ENCODE data around the gene MYOG.

MYOG gene

GRCh38 chr1:203056516-203056915, 29.3 kb downstream of the MYOG start:
- H3K36me3 ChIP-seq (ENCODE audit: control insufficient read depth, insufficient read depth, low read length): no peaks in the 10 kb centered on the region
- no peak overlapping the region for H3K4me2 ChIP-seq (ENCODE audit: low read length)

GRCh38 chr1:203056012-203056411, 29.8 kb downstream of the MYOG start:
- Histone ChIP-seq H3K4me2 (ENCODE audit: low read length) (no peak overlapping the region), H3K18ac (ENCODE audit: low read length) (no peak overlapping the region), H3K79me2 (ENCODE audit: control insufficient read depth, insufficient read depth, low read length) (no peaks in the 10 kb centered on the region), H3K9ac (ENCODE audit: low read length) (no peak overlapping the region), H2BK15ac (replicated peaks; ENCODE audit: low read depth) (no peak overlapping the region), H2AK5ac (ENCODE audit: low read length) (no peak overlapping the region), H3K79me1 (ENCODE audit: low read length) (no peaks in the 10 kb centered on the region), H2BK5ac (ENCODE audit: low read length) (no peak overlapping the region), H3K23ac (ENCODE audit: low read length) (no peak overlapping the region), H3K4me1 (ENCODE audit: control insufficient read depth, low read depth, low read length) (no peaks in the 10 kb centered on the region), H3K36me3 (ENCODE audit: control insufficient read depth, insufficient read depth, low read length) (no peaks in the 10 kb centered on the region), H4K5ac (ENCODE audit: low read length) (no peak overlapping the region), H2BK120ac (ENCODE audit: low read depth, low read length) (no peak overlapping the region), H3K56ac (ENCODE audit: low read length) (no peak overlapping the region), H3K4me3 (ENCODE audit: low read length) (no peak overlapping the region), H3K27ac (ENCODE audit: low read depth, low read length) (no peak overlapping the region), H4K8ac (ENCODE audit: low read depth, low read length) (no peak overlapping the region), H3K27me3 (ENCODE audit: insufficient read depth, low read length, poor library complexity) (no peaks in the 10 kb centered on the region), H3K4ac (ENCODE audit: low read depth, low read length) (no peak overlapping the region)
- WGBS (ENCODE audit: extremely low coverage, insufficient coverage, low lambda C conversion rate): no CpG with 5 or more reads among the region's 7 CpGs
- DNase-seq: no peak

More at GRCh38 chr1:203056516-203056915, 29.3 kb downstream of the MYOG start:
- H3K9ac ChIP-seq (ENCODE audit: low read length): no peak overlapping the region
- no peak overlapping the region for H3K4me3 ChIP-seq (ENCODE audit: low read length)
- H3K4me1 ChIP-seq (ENCODE audit: control insufficient read depth, low read depth, low read length): no peaks in the 10 kb centered on the region
- H3K4ac ChIP-seq (ENCODE audit: low read depth, low read length): no peak overlapping the region
- no peak overlapping the region for H3K27ac ChIP-seq (ENCODE audit: low read depth, low read length)
- H2BK120ac ChIP-seq (ENCODE audit: low read depth, low read length): no peak overlapping the region
- no peaks in the 10 kb centered on the region for H3K79me1 ChIP-seq (ENCODE audit: low read length)
- H2BK15ac ChIP-seq (replicated peaks; ENCODE audit: low read depth): no peak overlapping the region
- no peak overlapping the region for H3K18ac ChIP-seq (ENCODE audit: low read length)
- H3K56ac ChIP-seq (ENCODE audit: low read length): no peak overlapping the region
- H4K8ac ChIP-seq (ENCODE audit: low read depth, low read length): no peak overlapping the region
- H4K5ac ChIP-seq (ENCODE audit: low read length): no peak overlapping the region
- no peaks in the 10 kb centered on the region for H3K79me2 ChIP-seq (ENCODE audit: control insufficient read depth, insufficient read depth, low read length)
- no peaks in the 10 kb centered on the region for H3K27me3 ChIP-seq (ENCODE audit: insufficient read depth, low read length, poor library complexity)
- DNase-seq: peak; percentile 13
- no peak overlapping the region for H3K23ac ChIP-seq (ENCODE audit: low read length)
- WGBS (ENCODE audit: extremely low coverage, insufficient coverage, low lambda C conversion rate): no CpG with 5 or more reads among the region's 6 CpGs
- no peak overlapping the region for H2BK5ac ChIP-seq (ENCODE audit: low read length)
- H2AK5ac ChIP-seq (ENCODE audit: low read length): no peak overlapping the region

GRCh38 chr1:203055161-203055799, 30.5 kb downstream of the MYOG start:
- H3K27ac ChIP-seq (ENCODE audit: low read depth, low read length): no peak overlapping the region
- no peak overlapping the region for H3K18ac ChIP-seq (ENCODE audit: low read length)
- no peak overlapping the region for H2BK120ac ChIP-seq (ENCODE audit: low read depth, low read length)
- no peak overlapping the region for H2AK5ac ChIP-seq (ENCODE audit: low read length)
- no peaks in the 10 kb centered on the region for H3K4me1 ChIP-seq (ENCODE audit: control insufficient read depth, low read depth, low read length)
- H4K5ac ChIP-seq (ENCODE audit: low read length): no peak overlapping the region
- no peak overlapping the region for H2BK5ac ChIP-seq (ENCODE audit: low read length)
- WGBS (ENCODE audit: extremely low coverage, insufficient coverage, low lambda C conversion rate): no CpG with 5 or more reads among the region's 24 CpGs
- no peak overlapping the region for H3K4ac ChIP-seq (ENCODE audit: low read depth, low read length)
- no peaks in the 10 kb centered on the region for H3K27me3 ChIP-seq (ENCODE audit: insufficient read depth, low read length, poor library complexity)
- H3K4me3 ChIP-seq (ENCODE audit: low read length): no peak overlapping the region
- no peak overlapping the region for H3K56ac ChIP-seq (ENCODE audit: low read length)
- no peak overlapping the region for H2BK15ac ChIP-seq (replicated peaks; ENCODE audit: low read depth)
- no peak overlapping the region for H3K23ac ChIP-seq (ENCODE audit: low read length)
- H3K9ac ChIP-seq (ENCODE audit: low read length): no peak overlapping the region
- H3K36me3 ChIP-seq (ENCODE audit: control insufficient read depth, insufficient read depth, low read length): no peaks in the 10 kb centered on the region
- peak; percentile 60 for DNase-seq
- no peaks in the 10 kb centered on the region for H3K79me1 ChIP-seq (ENCODE audit: low read length)
- no peak overlapping the region for H3K4me2 ChIP-seq (ENCODE audit: low read length)
- no peak overlapping the region for H4K8ac ChIP-seq (ENCODE audit: low read depth, low read length)
- H3K79me2 ChIP-seq (ENCODE audit: control insufficient read depth, insufficient read depth, low read length): no peaks in the 10 kb centered on the region

GRCh38 chr1:203054642-203055041, 31.2 kb downstream of the MYOG start:
- Histone ChIP-seq H3K4me2 (ENCODE audit: low read length) (no peak overlapping the region), H3K79me2 (ENCODE audit: control insufficient read depth, insufficient read depth, low read length) (no peaks in the 10 kb centered on the region), H3K56ac (ENCODE audit: low read length) (no peak overlapping the region), H3K23ac (ENCODE audit: low read length) (no peak overlapping the region), H3K9ac (ENCODE audit: low read length) (no peak overlapping the region), H3K4me3 (ENCODE audit: low read length) (no peak overlapping the region), H3K18ac (ENCODE audit: low read length) (no peak overlapping the region), H4K5ac (ENCODE audit: low read length) (no peak overlapping the region), H3K4me1 (ENCODE audit: control insufficient read depth, low read depth, low read length) (no peaks in the 10 kb centered on the region), H2BK5ac (ENCODE audit: low read length) (no peak overlapping the region), H2BK15ac (replicated peaks; ENCODE audit: low read depth) (no peak overlapping the region), H3K4ac (ENCODE audit: low read depth, low read length) (no peak overlapping the region), H3K79me1 (ENCODE audit: low read length) (no peaks in the 10 kb centered on the region), H3K36me3 (ENCODE audit: control insufficient read depth, insufficient read depth, low read length) (no peaks in the 10 kb centered on the region), H3K27me3 (ENCODE audit: insufficient read depth, low read length, poor library complexity) (no peaks in the 10 kb centered on the region), H2BK120ac (ENCODE audit: low read depth, low read length) (no peak overlapping the region), H2AK5ac (ENCODE audit: low read length) (no peak overlapping the region), H3K27ac (ENCODE audit: low read depth, low read length) (no peak overlapping the region), H4K8ac (ENCODE audit: low read depth, low read length) (no peak overlapping the region)
- no CpG with 5 or more reads among the region's 5 CpGs for WGBS (ENCODE audit: extremely low coverage, insufficient coverage, low lambda C conversion rate)
- no peak for DNase-seq

- H3K9ac ChIP-seq (ENCODE audit: low read length): no peak overlapping the region
- H2BK120ac ChIP-seq (ENCODE audit: low read depth, low read length): no peak overlapping the region
- H3K36me3 ChIP-seq (ENCODE audit: control insufficient read depth, insufficient read depth, low read length): no peaks in the 10 kb centered on the region
- no peak overlapping the region for H2BK15ac ChIP-seq (replicated peaks; ENCODE audit: low read depth)
- no peaks in the 10 kb centered on the region for H3K27me3 ChIP-seq (ENCODE audit: insufficient read depth, low read length, poor library complexity)
- H2BK5ac ChIP-seq (ENCODE audit: low read length): no peak overlapping the region
- H3K18ac ChIP-seq (ENCODE audit: low read length): no peak overlapping the region
- H3K4me1 ChIP-seq (ENCODE audit: control insufficient read depth, low read depth, low read length): no peaks in the 10 kb centered on the region
- no peak overlapping the region for H4K5ac ChIP-seq (ENCODE audit: low read length)
- H3K4me3 ChIP-seq (ENCODE audit: low read length): no peak overlapping the region
- DNase-seq: no peak
- H3K79me1 ChIP-seq (ENCODE audit: low read length): no peaks in the 10 kb centered on the region
- H3K27ac ChIP-seq (ENCODE audit: low read depth, low read length): no peak overlapping the region
- no peak overlapping the region for H3K23ac ChIP-seq (ENCODE audit: low read length)
- no peak overlapping the region for H4K8ac ChIP-seq (ENCODE audit: low read depth, low read length)
- no peak overlapping the region for H3K4me2 ChIP-seq (ENCODE audit: low read length)
- no peak overlapping the region for H3K56ac ChIP-seq (ENCODE audit: low read length)
- WGBS (ENCODE audit: extremely low coverage, insufficient coverage, low lambda C conversion rate): no CpG with 5 or more reads among the region's 1 CpG
- H3K4ac ChIP-seq (ENCODE audit: low read depth, low read length): no peak overlapping the region
- no peak overlapping the region for H2AK5ac ChIP-seq (ENCODE audit: low read length)
- H3K79me2 ChIP-seq (ENCODE audit: control insufficient read depth, insufficient read depth, low read length): no peaks in the 10 kb centered on the region
These were observed 31.6 kb downstream of the MYOG start for GRCh38 chr1:203054184-203054583.

- H3K27ac ChIP-seq (ENCODE audit: low read depth, low read length): no peak overlapping the region
- H3K4me2 ChIP-seq (ENCODE audit: low read length): no peak overlapping the region
- H3K4me1 ChIP-seq (ENCODE audit: control insufficient read depth, low read depth, low read length): no peaks in the 10 kb centered on the region
- H3K4me3 ChIP-seq (ENCODE audit: low read length): no peak overlapping the region
- no CpG with 5 or more reads among the region's 3 CpGs for WGBS (ENCODE audit: extremely low coverage, insufficient coverage, low lambda C conversion rate)
- no peak overlapping the region for H2AK5ac ChIP-seq (ENCODE audit: low read length)
- H3K4ac ChIP-seq (ENCODE audit: low read depth, low read length): no peak overlapping the region
- H3K79me2 ChIP-seq (ENCODE audit: control insufficient read depth, insufficient read depth, low read length): no peaks in the 10 kb centered on the region
- no peak for DNase-seq
- H3K9ac ChIP-seq (ENCODE audit: low read length): no peak overlapping the region
- no peak overlapping the region for H3K56ac ChIP-seq (ENCODE audit: low read length)
- no peak overlapping the region for H2BK120ac ChIP-seq (ENCODE audit: low read depth, low read length)
- no peak overlapping the region for H2BK5ac ChIP-seq (ENCODE audit: low read length)
- no peaks in the 10 kb centered on the region for H3K27me3 ChIP-seq (ENCODE audit: insufficient read depth, low read length, poor library complexity)
- H3K79me1 ChIP-seq (ENCODE audit: low read length): no peaks in the 10 kb centered on the region
- H3K18ac ChIP-seq (ENCODE audit: low read length): no peak overlapping the region
- no peaks in the 10 kb centered on the region for H3K36me3 ChIP-seq (ENCODE audit: control insufficient read depth, insufficient read depth, low read length)
- no peak overlapping the region for H2BK15ac ChIP-seq (replicated peaks; ENCODE audit: low read depth)
- no peak overlapping the region for H4K8ac ChIP-seq (ENCODE audit: low read depth, low read length)
- no peak overlapping the region for H3K23ac ChIP-seq (ENCODE audit: low read length)
- no peak overlapping the region for H4K5ac ChIP-seq (ENCODE audit: low read length)
These were observed 33.2 kb downstream of the MYOG start for GRCh38 chr1:203052601-203053000.
